Measurements from ENCODE around the gene ZNF598.

DNA sequence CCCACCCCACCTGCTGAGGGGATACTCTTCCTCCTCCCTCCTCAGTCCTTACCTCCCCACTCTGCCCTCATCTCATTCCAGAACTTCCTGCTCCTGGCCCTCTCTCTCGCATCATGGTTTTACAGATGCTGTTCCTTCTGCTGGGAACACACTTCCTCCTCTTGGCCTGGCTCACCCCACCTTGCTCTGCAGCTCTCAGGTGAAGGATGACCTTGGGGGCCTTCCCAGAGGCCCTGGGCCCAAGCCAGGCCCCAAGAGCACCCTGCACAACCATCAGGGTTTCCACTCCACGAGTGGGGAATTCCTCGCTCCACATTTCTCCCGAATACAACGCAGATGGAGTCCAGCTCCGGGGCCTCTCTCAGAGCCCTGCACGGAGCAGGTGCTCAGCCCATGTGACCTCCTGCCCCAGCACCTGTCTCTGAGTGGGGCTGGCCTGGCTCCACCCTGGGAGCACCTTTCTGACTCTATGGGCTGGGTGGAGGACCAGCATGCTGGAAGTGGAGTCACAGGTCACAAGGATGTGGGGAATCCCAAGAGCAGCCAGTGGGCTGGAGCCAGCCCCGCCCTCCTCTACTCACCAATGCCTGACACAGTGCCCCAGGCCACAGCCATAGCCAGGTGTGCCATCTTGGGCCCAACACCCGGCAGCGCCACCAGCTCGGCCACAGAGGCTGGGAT lies 33.5 kb upstream of the ZNF598 start:
- TF ChIP-seq, protein P1, sequence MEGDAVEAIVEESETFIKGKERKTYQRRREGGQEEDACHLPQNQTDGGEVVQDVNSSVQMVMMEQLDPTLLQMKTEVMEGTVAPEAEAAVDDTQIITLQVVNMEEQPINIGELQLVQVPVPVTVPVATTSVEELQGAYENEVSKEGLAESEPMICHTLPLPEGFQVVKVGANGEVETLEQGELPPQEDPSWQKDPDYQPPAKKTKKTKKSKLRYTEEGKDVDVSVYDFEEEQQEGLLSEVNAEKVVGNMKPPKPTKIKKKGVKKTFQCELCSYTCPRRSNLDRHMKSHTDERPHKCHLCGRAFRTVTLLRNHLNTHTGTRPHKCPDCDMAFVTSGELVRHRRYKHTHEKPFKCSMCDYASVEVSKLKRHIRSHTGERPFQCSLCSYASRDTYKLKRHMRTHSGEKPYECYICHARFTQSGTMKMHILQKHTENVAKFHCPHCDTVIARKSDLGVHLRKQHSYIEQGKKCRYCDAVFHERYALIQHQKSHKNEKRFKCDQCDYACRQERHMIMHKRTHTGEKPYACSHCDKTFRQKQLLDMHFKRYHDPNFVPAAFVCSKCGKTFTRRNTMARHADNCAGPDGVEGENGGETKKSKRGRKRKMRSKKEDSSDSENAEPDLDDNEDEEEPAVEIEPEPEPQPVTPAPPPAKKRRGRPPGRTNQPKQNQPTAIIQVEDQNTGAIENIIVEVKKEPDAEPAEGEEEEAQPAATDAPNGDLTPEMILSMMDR (IDR thresholded peaks at IDR 0.05): no peak
- TF ChIP-seq POLR2A (IDR thresholded peaks at IDR 0.05): no peak

All from breast epithelium (tissue), 3 donors.